Measurements from ENCODE around the gene RNF103. TPM values are rescaled to one million over a fixed set of nuclear protein-coding genes. Genes with fewer than 3 reads are reported as not detected.

The RNF103 gene
- total and polyA plus RNA-seq, 2 of the 13 experiments (the other 11 are each of a cell fraction or from before 2014, with no cell fraction given) = 19.8 to 21.1 TPM

- TF ChIP-seq AKNA (CRISPR knock-in tag; IDR thresholded peaks at IDR 0.05; ENCODE audit: borderline replicate concordance) (peak; percentile 26; the same call in 1 of the 2 replicates), NR2C2 (CRISPR knock-in tag; IDR thresholded peaks at IDR 0.05; ENCODE audit: borderline replicate concordance) (peak; percentile 96), KIAA2018 (CRISPR knock-in tag; IDR thresholded peaks at IDR 0.05; ENCODE audit: borderline replicate concordance) (no peak; the same call in 1 of the 2 replicates), ZBTB37 (CRISPR knock-in tag; IDR thresholded peaks at IDR 0.05) (peak; percentile 76; the same call in 1 of the 2 replicates), KDM5A (IDR thresholded peaks at IDR 0.05; ENCODE audit: borderline replicate concordance, low read length) (peak; percentile 80; the same call in 1 of the 2 replicates), ZNF567 (CRISPR knock-in tag; IDR thresholded peaks at IDR 0.05; ENCODE audit: borderline replicate concordance) (no peak), MLXIP (CRISPR knock-in tag; IDR thresholded peaks at IDR 0.05; ENCODE audit: borderline replicate concordance) (no peak; the same call in 1 of the 2 replicates), ZNF30 (CRISPR knock-in tag; IDR thresholded peaks at IDR 0.05) (no peak)
These were observed 60.6 kb downstream of the RNF103 start, which contains the start of gene CHMP3 (continued) for GRCh38 chr2:86562922-86563649.

Measured in HepG2 (cell line).